Measurements from ENCODE around the gene PPT2.

The PPT2 gene

GRCh38 chr6:32146687-32147086 is 7.3 kb upstream of the PPT2 start:
- TF ChIP-seq CTCF (IDR thresholded peaks at IDR 0.05; ENCODE audit: low read depth, low read length, missing control alignments), result no peak
- no peak overlapping the region for H3K4me3 ChIP-seq (replicated peaks; ENCODE audit: low read depth, low read length)
- no peak for DNase-seq (ENCODE audit: extremely low read depth, low read depth)

GRCh38 chr6:32147401-32148132 is 6.4 kb upstream of the PPT2 start:
- H3K4me3 ChIP-seq (replicated peaks; ENCODE audit: low read depth, low read length), result no peak overlapping the region
- no peak for DNase-seq (ENCODE audit: extremely low read depth, low read depth)
- TF ChIP-seq CTCF (IDR thresholded peaks at IDR 0.05; ENCODE audit: low read depth, low read length, missing control alignments), result no peak

- TF ChIP-seq CTCF (IDR thresholded peaks at IDR 0.05; ENCODE audit: low read depth, low read length, missing control alignments), result no peak
- H3K4me3 ChIP-seq (replicated peaks; ENCODE audit: low read depth, low read length), result no peak overlapping the region
- no peak for DNase-seq (ENCODE audit: extremely low read depth, low read depth)
These were observed 5.5 kb upstream of the PPT2 start for GRCh38 chr6:32148289-32149091.

- DNase-seq (ENCODE audit: extremely low read depth, low read depth), result no peak
- no peak overlapping the region for H3K4me3 ChIP-seq (replicated peaks; ENCODE audit: low read depth, low read length)
- no peak for TF ChIP-seq CTCF (IDR thresholded peaks at IDR 0.05; ENCODE audit: low read depth, low read length, missing control alignments)
These were observed 4.7 kb upstream of the PPT2 start for GRCh38 chr6:32149092-32149755.

- DNase-seq (ENCODE audit: extremely low read depth, low read depth), result no peak
- H3K4me3 ChIP-seq (replicated peaks; ENCODE audit: low read depth, low read length), result no peak overlapping the region
These were observed 3.7 kb upstream of the PPT2 start for GRCh38 chr6:32149932-32150870.

More at GRCh38 chr6:32149932-32150870, 3.7 kb upstream of the PPT2 start:
- TF ChIP-seq CTCF (IDR thresholded peaks at IDR 0.05; ENCODE audit: low read depth, low read length, missing control alignments), result no peak

All from HFF-Myc (cell line).